ENCODE results near the gene DNAJB7.
"Not testable (repeated sequence)": the region's sequence is repeated elsewhere in the genome, so short reads cannot be mapped to it uniquely, and the experiment has no call there.

The DNAJB7 gene

DNA sequence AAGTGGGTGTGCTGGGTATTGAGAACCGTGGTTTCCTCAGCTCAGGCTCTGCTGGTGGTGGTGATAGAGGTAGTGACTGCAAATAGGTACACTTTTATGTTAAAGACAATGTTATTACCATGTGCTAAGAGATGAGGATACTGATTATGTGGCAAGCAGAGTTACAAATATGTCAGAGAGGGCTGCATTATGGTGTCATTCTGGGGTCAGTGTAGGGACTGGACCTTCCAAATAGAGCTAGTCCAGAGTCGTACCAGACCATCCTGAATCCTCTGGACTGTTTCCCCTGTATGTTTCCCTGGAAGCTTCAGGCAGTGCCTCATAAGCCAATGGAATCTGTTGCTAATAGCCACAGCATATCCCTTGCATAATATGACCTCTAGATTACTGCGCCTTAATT lies at the start of gene DNAJB7:
Gene DNAJB7 (minus strand): TSS at position 101 of the 400 bp plus-strand sequence. CDS start 119 bp downstream, outside the sequence.
- Histone ChIP-seq H3K9me3 (ENCODE audit: control insufficient read depth, insufficient read depth, low read length) (no peaks in the 10 kb centered on the region), H3K9ac (ENCODE audit: low read depth, low read length) (no peak within 1 kb of the TSS), H3K36me3 (ENCODE audit: insufficient read depth, low read length) (no peaks in the 10 kb centered on the region; the same call in 1 of the 2 replicates), H3K4me1 (ENCODE audit: insufficient read depth, low read length) (0 out of 2 replicates have a peak, but pooled peaks cover 7% of the 10 kb centered on the region)

DNA sequence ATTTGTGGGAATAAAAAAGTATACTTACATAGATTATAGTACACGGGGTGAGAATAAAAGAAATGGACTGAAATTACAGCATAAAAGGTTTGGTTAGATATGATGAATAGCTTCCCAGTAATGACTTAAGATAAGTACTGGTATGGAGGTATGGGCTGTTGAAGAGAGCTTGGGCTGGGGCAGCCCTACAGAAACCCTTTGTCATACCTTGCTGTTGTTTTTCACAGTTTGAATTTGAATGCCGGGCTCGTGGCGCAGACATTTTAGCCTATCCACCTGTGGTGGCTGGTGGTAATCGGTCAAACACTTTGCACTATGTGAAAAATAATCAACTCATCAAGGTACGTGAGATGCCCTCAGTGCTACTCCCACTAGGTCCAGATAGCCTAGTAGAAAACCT lies 47.0 kb upstream of the DNAJB7 start:
- Histone ChIP-seq H3K9me3 (ENCODE audit: control insufficient read depth, insufficient read depth, low read length) (no peaks in the 10 kb centered on the region), H3K9ac (ENCODE audit: low read depth, low read length) (no peak overlapping the region), H3K4me1 (ENCODE audit: insufficient read depth, low read length) (no peaks in the 10 kb centered on the region)

DNA sequence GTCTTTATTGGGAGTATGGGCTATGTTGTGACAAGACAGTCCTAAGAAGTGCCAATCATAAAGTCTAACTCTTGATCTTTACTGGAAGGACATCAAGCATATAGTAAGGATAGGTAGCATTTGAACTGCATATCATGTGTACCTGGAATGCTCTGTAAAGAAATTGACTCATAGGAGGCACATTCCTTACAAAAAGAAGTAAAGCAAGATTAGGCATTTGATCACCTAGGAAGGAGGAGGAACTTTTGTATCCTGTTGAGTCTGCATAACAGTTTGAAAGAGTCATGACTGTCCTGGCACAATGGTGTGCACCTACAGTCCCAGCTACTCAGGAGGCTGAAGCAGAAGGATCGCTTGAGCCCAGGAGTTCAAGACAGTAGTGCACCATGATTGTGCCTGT lies 42.2 kb upstream of the DNAJB7 start:
- Histone ChIP-seq H3K36me3 (ENCODE audit: insufficient read depth, low read length) (peaks cover 5% of the 10 kb centered on the region; the same call in 1 of the 2 replicates), H3K4me1 (ENCODE audit: insufficient read depth, low read length) (no peaks in the 10 kb centered on the region), H3K9ac (ENCODE audit: low read depth, low read length) (no peak overlapping the region), H3K9me3 (ENCODE audit: control insufficient read depth, insufficient read depth, low read length) (no peaks in the 10 kb centered on the region)

More for the DNA sequence above, 47.0 kb upstream of the DNAJB7 start:
- H3K36me3 ChIP-seq (ENCODE audit: insufficient read depth, low read length): peaks cover 7% of the 10 kb centered on the region; the same call in 1 of the 2 replicates

DNA sequence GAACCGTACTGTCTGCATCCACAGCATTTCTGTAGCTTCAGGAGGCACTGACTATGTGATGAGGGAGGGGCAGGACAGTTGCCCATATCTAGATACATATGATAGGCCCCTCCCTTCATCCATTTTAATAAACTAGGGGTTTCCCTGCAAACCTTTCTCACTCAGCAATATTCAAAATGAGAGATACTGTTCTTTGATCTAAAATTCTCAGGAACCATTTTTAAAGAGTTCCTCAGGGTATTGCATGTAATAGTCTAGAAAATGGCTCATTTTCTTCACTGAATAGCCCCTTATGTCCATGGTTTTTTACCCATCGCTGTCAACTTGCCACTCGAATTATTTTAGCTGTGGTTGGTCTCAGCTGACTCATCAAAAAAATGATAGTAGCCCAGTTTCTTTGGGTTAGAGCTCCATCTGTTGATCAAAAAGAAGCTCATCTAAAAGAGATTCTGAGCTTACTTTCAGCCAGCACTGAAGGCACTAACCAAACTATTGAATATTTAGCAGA lies 37.0 kb upstream of the DNAJB7 start:
- H3K9me3 ChIP-seq (ENCODE audit: control insufficient read depth, insufficient read depth, low read length): no peaks in the 10 kb centered on the region

DNA sequence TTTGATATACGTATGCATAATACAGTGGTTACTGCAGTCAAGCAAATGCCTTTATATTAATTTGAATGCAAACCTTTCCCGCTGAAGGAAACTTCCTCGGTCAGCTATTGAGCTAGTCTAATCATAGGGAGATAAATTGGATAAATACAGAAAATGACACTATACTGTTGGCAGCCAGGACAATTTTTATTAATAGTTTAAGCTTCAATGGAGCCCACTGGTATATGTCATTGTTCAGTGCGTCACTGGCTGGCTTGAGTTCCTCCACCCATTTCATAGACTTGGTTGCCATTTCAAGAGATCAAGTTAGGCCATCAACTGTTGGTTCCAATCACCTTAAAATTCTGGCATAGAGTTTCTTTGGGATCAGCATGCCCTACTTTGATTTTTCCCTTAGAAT lies 32.5 kb upstream of the DNAJB7 start:
- Histone ChIP-seq H3K9ac (ENCODE audit: low read depth, low read length) (no peak overlapping the region), H3K36me3 (ENCODE audit: insufficient read depth, low read length) (0 out of 2 replicates have a peak, but pooled peaks cover 2% of the 10 kb centered on the region)

More for the DNA sequence above, 37.0 kb upstream of the DNAJB7 start:
- H3K36me3 ChIP-seq (ENCODE audit: insufficient read depth, low read length): 0 out of 2 replicates have a peak, but pooled peaks cover 2% of the 10 kb centered on the region
- H3K4me1 ChIP-seq (ENCODE audit: insufficient read depth, low read length): no peaks in the 10 kb centered on the region
- no peak overlapping the region for H3K9ac ChIP-seq (ENCODE audit: low read depth, low read length)

DNA sequence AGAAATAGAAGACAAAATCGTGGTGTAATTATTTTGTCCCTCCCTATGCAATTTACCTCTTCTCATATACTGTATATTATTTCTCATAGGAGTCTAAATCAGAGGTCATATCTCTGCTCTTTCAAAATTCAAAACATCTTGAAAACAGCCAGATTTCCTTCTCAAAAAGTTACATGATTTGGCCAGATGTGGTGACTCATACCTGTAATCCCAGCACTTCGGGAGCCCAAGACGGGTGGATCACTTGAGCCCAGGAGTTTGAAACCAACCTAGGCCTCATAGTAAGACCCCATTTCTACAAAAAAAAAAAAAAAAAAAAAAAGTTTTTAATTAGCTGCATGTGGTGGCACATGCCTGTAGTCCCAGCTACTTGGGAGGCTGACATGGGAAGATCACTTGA lies 29.0 kb upstream of the DNAJB7 start:
- Histone ChIP-seq H3K4me1 (ENCODE audit: insufficient read depth, low read length) (no peaks in the 10 kb centered on the region), H3K9ac (ENCODE audit: low read depth, low read length) (no peak overlapping the region), H3K9me3 (ENCODE audit: control insufficient read depth, insufficient read depth, low read length) (no peaks in the 10 kb centered on the region), H3K36me3 (ENCODE audit: insufficient read depth, low read length) (peaks cover 17% of the 10 kb centered on the region)

More for the DNA sequence above, 32.5 kb upstream of the DNAJB7 start:
- Histone ChIP-seq H3K9me3 (ENCODE audit: control insufficient read depth, insufficient read depth, low read length) (no peaks in the 10 kb centered on the region), H3K4me1 (ENCODE audit: insufficient read depth, low read length) (no peaks in the 10 kb centered on the region)

DNA sequence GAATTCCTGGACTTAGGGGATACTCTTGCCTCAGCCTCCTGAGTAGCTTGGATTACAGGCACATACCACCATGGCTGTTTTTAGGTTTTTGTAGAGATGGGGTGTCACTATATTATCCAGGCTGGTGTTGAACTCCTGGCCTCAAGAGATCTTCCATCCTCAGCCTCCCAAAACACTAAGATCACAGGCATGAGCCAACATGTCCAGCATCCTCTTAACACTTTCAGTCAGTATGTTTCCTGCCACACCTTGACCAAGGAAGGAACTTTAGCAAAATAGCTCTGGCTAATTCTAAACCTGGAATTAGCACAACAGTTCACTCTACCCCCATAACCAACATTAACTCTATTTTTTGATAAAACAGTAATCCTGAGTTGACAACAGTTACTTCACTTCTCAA lies 27.2 kb upstream of the DNAJB7 start:
- H3K9ac ChIP-seq (ENCODE audit: low read depth, low read length): no peak overlapping the region
- H3K4me1 ChIP-seq (ENCODE audit: insufficient read depth, low read length): no peaks in the 10 kb centered on the region
- H3K36me3 ChIP-seq (ENCODE audit: insufficient read depth, low read length): peaks cover 15% of the 10 kb centered on the region
- no peaks in the 10 kb centered on the region for H3K9me3 ChIP-seq (ENCODE audit: control insufficient read depth, insufficient read depth, low read length)

DNA sequence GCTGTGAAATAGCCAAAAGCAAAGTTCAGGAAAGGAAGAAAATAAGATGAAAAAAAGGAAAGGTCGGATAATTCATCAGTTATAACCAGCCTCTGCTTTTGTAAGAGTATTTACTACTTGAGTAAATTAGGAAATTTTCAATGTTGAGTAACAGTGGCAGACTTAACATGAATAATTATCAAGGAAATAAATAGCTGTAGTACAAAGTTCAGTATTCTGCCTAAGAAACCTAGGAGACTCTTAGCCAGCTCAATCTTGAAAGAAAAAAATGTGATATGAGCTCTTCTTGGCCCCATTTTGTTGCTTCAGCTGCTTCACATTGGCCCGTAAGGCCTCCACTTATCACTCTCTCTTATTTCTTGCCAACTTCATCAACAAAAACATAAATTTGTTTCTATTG lies 17.0 kb upstream of the DNAJB7 start:
- H3K9me3 ChIP-seq (ENCODE audit: control insufficient read depth, insufficient read depth, low read length): no peaks in the 10 kb centered on the region

DNA sequence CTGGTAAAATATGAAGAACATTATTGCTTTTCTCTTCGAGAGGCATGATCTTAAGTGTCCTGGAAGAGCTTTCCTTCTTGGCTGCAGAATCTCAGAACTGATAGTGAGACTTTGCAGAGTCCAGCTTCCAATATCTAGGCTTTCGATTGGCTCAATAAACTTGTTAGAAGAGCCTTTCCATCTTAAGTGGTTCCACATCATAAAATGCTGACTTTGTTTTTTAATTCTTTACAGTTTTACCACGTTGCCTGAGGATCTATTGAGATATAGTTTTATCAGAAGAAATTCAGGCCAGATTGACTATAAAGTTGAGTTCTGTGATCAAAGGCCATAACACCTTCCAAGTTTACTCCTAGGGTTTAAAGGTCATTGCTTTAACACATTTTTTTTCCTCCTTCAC lies 15.6 kb upstream of the DNAJB7 start:
- Histone ChIP-seq H3K9ac (ENCODE audit: low read depth, low read length) (no peak overlapping the region), H3K4me1 (ENCODE audit: insufficient read depth, low read length) (no peaks in the 10 kb centered on the region), H3K9me3 (ENCODE audit: control insufficient read depth, insufficient read depth, low read length) (no peaks in the 10 kb centered on the region), H3K36me3 (ENCODE audit: insufficient read depth, low read length) (peaks cover under 1% of the 10 kb centered on the region; the same call in 1 of the 2 replicates)

More for the DNA sequence above, 17.0 kb upstream of the DNAJB7 start:
- Histone ChIP-seq H3K4me1 (ENCODE audit: insufficient read depth, low read length) (no peaks in the 10 kb centered on the region), H3K9ac (ENCODE audit: low read depth, low read length) (no peak overlapping the region), H3K36me3 (ENCODE audit: insufficient read depth, low read length) (peaks cover 9% of the 10 kb centered on the region; the same call in 1 of the 2 replicates)

DNA sequence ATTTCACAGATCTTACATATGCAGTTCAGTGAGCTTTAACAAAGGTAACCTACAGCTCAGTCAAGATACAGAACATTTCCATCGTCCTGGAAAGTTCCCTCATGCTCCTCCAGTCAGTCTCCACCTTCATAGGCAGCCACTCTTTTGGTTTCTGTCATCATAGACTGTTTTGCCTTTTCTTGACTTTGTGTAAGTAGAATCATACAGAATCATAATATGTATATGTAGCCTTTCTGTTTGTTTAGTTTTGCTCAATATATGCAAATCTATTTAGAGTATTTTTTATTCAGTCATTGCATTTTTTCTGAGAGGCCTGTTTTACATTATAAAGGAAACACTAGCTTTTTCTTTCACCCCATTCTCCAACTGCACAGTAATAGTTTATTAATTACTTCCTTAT lies 15.0 kb upstream of the DNAJB7 start:
- Histone ChIP-seq H3K9me3 (ENCODE audit: control insufficient read depth, insufficient read depth, low read length) (no peaks in the 10 kb centered on the region), H3K4me1 (ENCODE audit: insufficient read depth, low read length) (no peaks in the 10 kb centered on the region), H3K9ac (ENCODE audit: low read depth, low read length) (no peak overlapping the region), H3K36me3 (ENCODE audit: insufficient read depth, low read length) (no peaks in the 10 kb centered on the region)

DNA sequence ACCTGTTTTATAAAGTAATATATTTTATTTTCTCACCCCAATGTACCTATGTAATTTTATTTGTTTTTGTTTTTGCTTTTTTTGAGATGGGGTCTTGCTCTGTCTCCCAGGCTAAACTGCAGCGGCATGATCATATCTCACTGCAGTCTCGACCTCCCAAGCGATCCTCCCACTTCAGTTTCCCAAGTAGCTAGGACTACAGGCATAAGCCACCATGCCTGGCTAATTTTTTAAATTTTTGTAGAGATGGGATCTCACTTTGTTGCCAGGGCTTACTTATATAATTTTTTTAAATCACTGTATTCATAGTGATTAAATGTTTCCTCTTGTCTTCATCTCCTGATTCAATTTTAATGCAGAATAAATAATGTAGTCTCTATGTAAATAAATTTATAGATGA lies 13.2 kb upstream of the DNAJB7 start:
- Histone ChIP-seq H3K9me3 (ENCODE audit: control insufficient read depth, insufficient read depth, low read length) (no peaks in the 10 kb centered on the region), H3K4me1 (ENCODE audit: insufficient read depth, low read length) (no peaks in the 10 kb centered on the region), H3K36me3 (ENCODE audit: insufficient read depth, low read length) (peaks cover under 1% of the 10 kb centered on the region; the same call in 1 of the 2 replicates), H3K9ac (ENCODE audit: low read depth, low read length) (no peak overlapping the region)

DNA sequence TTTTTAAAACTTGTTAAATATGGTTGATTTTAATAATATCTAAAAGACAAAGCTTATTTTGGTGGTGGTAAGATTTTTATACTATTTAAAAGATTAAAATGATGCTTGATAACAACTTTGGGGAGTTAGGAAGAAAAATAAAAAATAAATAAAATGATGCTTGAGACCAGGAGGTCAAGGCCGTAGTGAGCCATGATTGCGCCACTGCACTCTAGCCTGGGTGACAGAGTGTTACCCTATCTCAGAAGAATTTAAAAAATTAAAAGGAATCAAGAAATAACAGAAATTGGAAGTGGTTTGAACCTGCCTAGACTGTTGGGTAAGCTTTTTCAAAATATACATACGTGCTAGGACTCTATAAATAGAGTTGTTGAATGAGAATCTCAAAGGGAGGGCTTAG lies 12.1 kb upstream of the DNAJB7 start:
- no peaks in the 10 kb centered on the region for H3K9me3 ChIP-seq (ENCODE audit: control insufficient read depth, insufficient read depth, low read length)
- peaks cover 4% of the 10 kb centered on the region; the same call in 1 of the 2 replicates for H3K36me3 ChIP-seq (ENCODE audit: insufficient read depth, low read length)
- H3K4me1 ChIP-seq (ENCODE audit: insufficient read depth, low read length): no peaks in the 10 kb centered on the region
- H3K9ac ChIP-seq (ENCODE audit: low read depth, low read length): no peak overlapping the region

DNA sequence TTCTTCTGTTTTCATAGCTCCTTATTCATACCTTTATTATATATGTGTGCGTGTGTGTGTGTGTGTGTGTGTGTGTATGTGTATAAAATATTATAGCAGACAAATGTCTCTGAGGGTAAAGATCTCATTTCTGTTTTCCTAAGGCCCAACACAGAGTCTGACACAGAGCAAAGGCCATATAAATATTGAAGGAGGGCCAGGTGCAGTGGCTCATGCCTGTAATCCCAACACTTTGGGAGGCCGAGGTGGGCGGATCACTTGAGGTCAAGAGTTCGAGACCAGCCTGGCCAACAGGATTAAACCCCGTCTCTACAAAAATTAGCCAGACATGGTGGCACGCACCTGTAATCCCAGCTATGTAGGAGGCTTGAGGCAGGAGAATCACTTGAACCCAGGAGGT lies 6.5 kb upstream of the DNAJB7 start:
- H3K4me1 ChIP-seq (ENCODE audit: insufficient read depth, low read length); H3K9ac ChIP-seq (ENCODE audit: low read depth, low read length); H3K9me3 ChIP-seq (ENCODE audit: control insufficient read depth, insufficient read depth, low read length); H3K36me3 ChIP-seq (ENCODE audit: insufficient read depth, low read length): not testable (repeated sequence)

DNA sequence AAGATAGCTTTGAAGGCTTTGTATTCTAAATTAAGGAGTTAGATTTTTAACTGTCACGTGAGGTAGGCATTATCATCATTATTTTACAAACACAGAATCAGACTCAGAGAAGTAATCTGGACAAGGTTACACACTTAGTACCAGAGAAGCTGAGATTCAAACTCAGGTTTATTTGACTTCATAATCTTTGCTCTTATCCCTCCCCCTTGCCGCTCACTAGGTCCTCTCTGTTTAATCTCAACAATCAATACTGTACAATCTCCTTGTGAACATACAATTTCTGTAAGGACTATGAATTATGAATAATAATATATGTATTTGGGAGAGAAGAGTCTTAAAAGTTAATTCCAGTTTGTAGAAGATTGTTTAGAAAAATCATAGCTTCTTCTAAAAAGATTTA lies 5.2 kb upstream of the DNAJB7 start:
- Histone ChIP-seq H3K9me3 (ENCODE audit: control insufficient read depth, insufficient read depth, low read length) (no peaks in the 10 kb centered on the region), H3K9ac (ENCODE audit: low read depth, low read length) (no peak overlapping the region), H3K4me1 (ENCODE audit: insufficient read depth, low read length) (no peaks in the 10 kb centered on the region), H3K36me3 (ENCODE audit: insufficient read depth, low read length) (peaks cover 4% of the 10 kb centered on the region; the same call in 1 of the 2 replicates)

DNA sequence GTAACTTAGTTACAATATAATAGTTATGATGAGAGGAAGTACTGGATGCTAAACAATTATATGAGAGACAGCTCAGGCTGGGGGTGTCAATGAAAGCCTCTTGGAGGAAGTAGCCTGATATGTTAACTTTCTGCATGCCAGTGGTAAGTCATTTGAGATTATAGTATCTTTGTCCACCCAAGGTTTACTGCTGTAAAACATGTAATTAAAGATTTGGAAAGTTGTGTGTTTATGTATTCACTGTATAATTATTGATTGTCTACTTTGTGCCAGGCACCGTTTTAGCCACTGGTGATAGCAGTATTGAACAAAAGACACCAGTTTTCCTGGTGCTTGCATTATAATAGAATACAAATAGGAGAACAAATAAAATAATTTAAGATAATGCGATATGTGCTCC lies 624 bp upstream of the DNAJB7 start:
- no peaks in the 10 kb centered on the region; the same call in 1 of the 2 replicates for H3K36me3 ChIP-seq (ENCODE audit: insufficient read depth, low read length)
- H3K4me1 ChIP-seq (ENCODE audit: insufficient read depth, low read length): 0 out of 2 replicates have a peak, but pooled peaks cover 7% of the 10 kb centered on the region
- H3K9ac ChIP-seq (ENCODE audit: low read depth, low read length): no peak overlapping the region
- no peaks in the 10 kb centered on the region for H3K9me3 ChIP-seq (ENCODE audit: control insufficient read depth, insufficient read depth, low read length)
